Fibroblast of skin of left biceps (primary cell): Measurements from ENCODE around the gene MYL2.

Experiments
- DNase-seq, 2 experiments: peaks; one replicate each; pipeline ENCODE4 v3.0.0-alpha.2; 2013; ENCODE audit warnings: low read depth in 2 of 2

The MYL2 gene

GRCh38 chr12:110930348-110931314 lies 10.3 kb upstream of the MYL2 start:
- DNase-seq = no peak

GRCh38 chr12:110929818-110930217 lies 9.4 kb upstream of the MYL2 start:
- no peak for DNase-seq

GRCh38 chr12:110928700-110929099 lies 8.3 kb upstream of the MYL2 start:
- no peak for DNase-seq

- no peak for DNase-seq
Observed at GRCh38 chr12:110927546-110927945, 7.2 kb upstream of the MYL2 start.

- DNase-seq = no peak
Observed at GRCh38 chr12:110923692-110924334, 3.4 kb upstream of the MYL2 start.

GRCh38 chr12:110923192-110923591 lies 2.8 kb upstream of the MYL2 start:
- no peak for DNase-seq

GRCh38 chr12:110922652-110923051 lies 2.3 kb upstream of the MYL2 start:
- DNase-seq = no peak

GRCh38 chr12:110921262-110921661 lies 883 bp upstream of the MYL2 start:
- DNase-seq = no peak

- no peak for DNase-seq
Observed at GRCh38 chr12:110919720-110920119, 659 bp downstream of the MYL2 start.

- DNase-seq = no peak
Observed at GRCh38 chr12:110917961-110918360, 2.4 kb downstream of the MYL2 start.

GRCh38 chr12:110917467-110917866 lies 2.9 kb downstream of the MYL2 start:
- no peak for DNase-seq

GRCh38 chr12:110916295-110916875 lies 4.0 kb downstream of the MYL2 start:
- peak in 1 of 2 experiments; percentile 29 for DNase-seq

- no peak for DNase-seq
Observed at GRCh38 chr12:110913119-110914056, 7.0 kb downstream of the MYL2 start.

- no peak for DNase-seq
Observed at GRCh38 chr12:110912263-110912662, 8.1 kb downstream of the MYL2 start.

GRCh38 chr12:110908377-110909152 lies 11.8 kb downstream of the MYL2 start:
- DNase-seq = no peak

GRCh38 chr12:110907583-110907982 lies 12.8 kb downstream of the MYL2 start:
- DNase-seq = no peak

GRCh38 chr12:110906985-110907384 lies 13.4 kb downstream of the MYL2 start:
- peak in 1 of 2 experiments; percentile 30 for DNase-seq

GRCh38 chr12:110906516-110906915 lies 13.9 kb downstream of the MYL2 start:
- no peak for DNase-seq

GRCh38 chr12:110906083-110906482 lies 14.3 kb downstream of the MYL2 start:
- no peak for DNase-seq

GRCh38 chr12:110903511-110903910 lies 16.9 kb downstream of the MYL2 start:
- no peak for DNase-seq

GRCh38 chr12:110901401-110901800 lies 19.0 kb downstream of the MYL2 start:
- no peak for DNase-seq
